GM10248 (cell line): ENCODE data around the gene TEX2.
"Not testable (repeated sequence)": the region's sequence is repeated elsewhere in the genome, so short reads cannot be mapped to it uniquely, and the experiment has no call there.

ENCODE experiments used
- CTCF ChIA-PET: fragments of 300-600 bp; sonication (Branson Sonifier 250); formaldehyde crosslinking; extraction: SDS; loops from one replicate; lab custom pipeline; 2021; ENCODE audit warnings: antibody characterized with exemption; lab: Yijun Ruan, JAX
- POLR2A ChIA-PET: fragments of 350-650 bp; sonication (Branson Sonifier 250); formaldehyde crosslinking; extraction: SDS; loops from one replicate; lab custom pipeline; 2020; ENCODE audit warnings: antibody characterized with exemption; lab: Yijun Ruan, JAX
- DNase-seq: peaks from one replicate; pipeline ENCODE4 v3.0.0; 2012; ENCODE audit errors: extremely low spot score
- TF ChIP-seq, protein P1 (sequence below): IDR thresholded peaks from 2 replicates; pipeline ENCODE4 v1.5.1; 2012; ENCODE audit warnings: mild to moderate bottlenecking, low read depth; ENCODE audit errors: extremely low read depth, missing control alignments, control extremely low read depth

Gene TEX2

DNA sequence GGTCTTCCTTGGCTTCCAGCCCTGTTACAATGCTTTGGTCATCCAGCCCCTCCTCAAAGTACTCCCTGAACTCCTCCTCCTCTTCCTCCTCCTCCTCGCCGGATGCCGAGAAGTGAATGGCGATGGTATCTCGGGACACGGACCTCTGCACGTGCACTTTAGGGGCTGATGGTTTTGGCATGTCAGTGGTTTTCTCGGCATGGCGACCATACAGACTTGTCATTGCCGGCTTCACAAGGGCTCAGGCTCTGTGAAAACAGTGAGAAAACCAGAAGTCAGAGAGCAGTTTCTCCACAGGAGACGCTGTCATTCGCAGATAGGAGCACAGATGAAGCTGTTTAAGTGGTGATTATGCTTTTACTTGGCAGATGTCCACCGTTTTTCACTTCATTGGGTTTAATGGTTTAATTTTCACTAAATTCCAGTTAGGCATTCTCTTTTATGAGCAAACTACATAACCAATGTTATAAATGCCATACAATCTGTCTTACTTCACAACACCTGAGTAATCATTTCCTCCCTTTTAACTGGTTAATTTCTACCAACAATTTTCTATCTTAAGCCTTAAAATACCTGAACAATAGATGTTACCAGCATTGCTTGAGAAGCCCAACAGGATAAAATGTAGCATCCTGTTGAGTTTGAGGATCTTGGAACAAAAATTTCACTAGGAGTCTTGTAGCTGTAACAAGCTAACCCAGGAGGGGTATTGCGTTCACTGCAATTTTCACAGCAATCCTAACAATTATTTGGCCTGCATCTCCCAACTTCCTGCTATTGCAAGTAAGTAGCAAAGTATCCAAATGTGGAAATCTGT is 48.9 kb downstream of the TEX2 start:
- CTCF ChIA-PET, result interaction anchor here (0.8 to 1.3 kb wide), 2 partner anchors 10 to 188 kb away, joined by 3 read pairs; no protein-coding TSS in a partner anchor
- POLR2A ChIA-PET, result no interaction called here
- TF ChIP-seq, protein P1, sequence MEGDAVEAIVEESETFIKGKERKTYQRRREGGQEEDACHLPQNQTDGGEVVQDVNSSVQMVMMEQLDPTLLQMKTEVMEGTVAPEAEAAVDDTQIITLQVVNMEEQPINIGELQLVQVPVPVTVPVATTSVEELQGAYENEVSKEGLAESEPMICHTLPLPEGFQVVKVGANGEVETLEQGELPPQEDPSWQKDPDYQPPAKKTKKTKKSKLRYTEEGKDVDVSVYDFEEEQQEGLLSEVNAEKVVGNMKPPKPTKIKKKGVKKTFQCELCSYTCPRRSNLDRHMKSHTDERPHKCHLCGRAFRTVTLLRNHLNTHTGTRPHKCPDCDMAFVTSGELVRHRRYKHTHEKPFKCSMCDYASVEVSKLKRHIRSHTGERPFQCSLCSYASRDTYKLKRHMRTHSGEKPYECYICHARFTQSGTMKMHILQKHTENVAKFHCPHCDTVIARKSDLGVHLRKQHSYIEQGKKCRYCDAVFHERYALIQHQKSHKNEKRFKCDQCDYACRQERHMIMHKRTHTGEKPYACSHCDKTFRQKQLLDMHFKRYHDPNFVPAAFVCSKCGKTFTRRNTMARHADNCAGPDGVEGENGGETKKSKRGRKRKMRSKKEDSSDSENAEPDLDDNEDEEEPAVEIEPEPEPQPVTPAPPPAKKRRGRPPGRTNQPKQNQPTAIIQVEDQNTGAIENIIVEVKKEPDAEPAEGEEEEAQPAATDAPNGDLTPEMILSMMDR, result no peak
- DNase-seq, result no peak

DNA sequence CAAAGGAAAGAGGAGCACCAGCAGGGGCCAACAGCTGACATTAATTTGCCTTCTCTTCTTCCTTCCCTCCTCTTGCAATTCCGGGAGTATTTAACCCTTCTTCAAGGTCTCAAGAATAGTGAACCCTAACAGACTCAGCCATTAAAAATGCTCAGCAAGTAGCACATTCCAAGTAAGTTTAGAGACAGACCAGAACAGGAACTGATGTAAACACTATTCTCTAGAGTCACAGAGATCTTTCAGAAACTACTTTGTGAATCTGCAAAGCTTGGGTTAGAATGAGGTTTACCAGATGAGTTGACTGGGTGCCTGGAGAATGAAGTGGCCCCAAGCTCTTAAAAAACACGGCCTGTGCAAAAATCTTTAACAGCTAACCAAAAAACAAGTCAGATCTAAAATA is 50.9 kb downstream of the TEX2 start:
- DNase-seq, result no peak
- POLR2A ChIA-PET, result no interaction called here
- CTCF ChIA-PET, result no interaction called here
- TF ChIP-seq, protein P1, result no peak

DNA sequence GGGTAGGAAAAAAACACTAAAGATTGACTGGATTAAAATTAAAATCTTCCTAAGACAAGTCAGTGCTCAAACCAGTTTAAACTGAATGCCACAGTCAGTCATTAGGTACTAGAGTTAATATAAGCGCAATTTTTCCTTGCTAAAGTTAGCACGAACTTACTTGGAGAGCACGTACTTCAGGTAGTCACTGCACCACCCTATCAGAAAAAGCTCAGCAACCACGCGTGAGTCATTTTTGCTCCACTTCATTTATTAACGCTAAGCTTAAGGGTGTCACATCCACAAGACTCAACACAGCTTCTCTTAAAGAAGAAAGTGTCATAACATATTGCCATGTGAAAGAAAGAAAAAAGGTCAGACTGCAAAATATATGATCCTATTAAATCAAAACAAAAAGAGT is 53.1 kb downstream of the TEX2 start:
- ChIA-PET CTCF (interaction anchor here (1.1 to 1.6 kb wide), 2 partner anchors 10 to 13 kb away, joined by 3 read pairs; no protein-coding TSS in a partner anchor), POLR2A (no interaction called here)
- TF ChIP-seq, protein P1, result no peak
- DNase-seq, result no peak

DNA sequence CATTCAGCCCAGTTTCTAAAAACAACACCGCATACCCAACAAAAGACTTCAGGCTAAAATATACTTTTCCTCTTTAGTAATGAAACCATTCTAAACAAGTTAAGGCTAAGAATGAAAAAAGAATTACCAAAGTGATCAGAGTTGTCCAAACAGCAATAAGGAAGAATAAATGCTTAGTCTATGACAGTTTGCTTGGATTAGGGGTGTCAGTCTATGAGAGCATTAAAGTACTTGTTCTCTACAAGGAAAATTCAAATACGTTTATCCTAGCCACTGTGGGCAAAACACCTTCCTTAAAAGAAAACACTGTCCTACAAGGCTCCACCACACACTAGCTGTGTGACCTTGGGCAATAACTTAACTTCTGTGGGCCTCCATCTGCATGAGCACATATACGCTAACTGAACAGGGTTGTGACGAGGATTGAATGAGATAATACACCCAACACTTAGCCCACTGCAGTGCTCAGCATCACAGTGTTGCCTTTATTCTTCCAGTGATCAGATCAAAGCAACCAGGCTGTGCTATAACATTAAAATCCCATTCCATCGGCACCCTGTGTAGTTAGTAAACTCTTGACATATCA is 53.6 kb downstream of the TEX2 start:
- no peak for DNase-seq
- TF ChIP-seq, protein P1, result no peak
- CTCF ChIA-PET, result interaction anchor here (1.1 to 1.6 kb wide), 4 partner anchors 10 to 27 kb away, joined by 3 to 4 read pairs (median 3); no protein-coding TSS in a partner anchor
- POLR2A ChIA-PET, result interaction anchor here (1.3 kb wide), 1 partner anchor 80 kb away, joined by 4 read pairs; the partner anchor contains the start of gene ERN1

DNA sequence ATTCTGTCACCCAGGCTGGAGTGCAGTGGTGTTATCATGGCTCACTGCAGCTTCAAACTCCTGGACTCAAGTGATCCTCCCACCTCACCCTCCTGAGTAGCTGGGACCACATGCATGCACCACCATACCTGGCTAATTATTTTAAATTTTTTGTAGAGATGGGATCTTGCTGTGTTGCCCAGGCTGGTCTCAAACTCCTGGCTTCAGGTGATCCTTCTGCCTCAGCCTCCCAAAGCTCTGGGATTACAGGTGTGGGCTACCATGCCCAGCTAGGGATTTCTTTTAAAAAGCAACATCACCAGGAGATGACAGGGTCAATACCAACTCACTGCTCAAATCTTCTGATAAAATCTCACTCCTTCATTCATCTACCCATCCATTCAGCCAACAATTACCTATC is 54.4 kb downstream of the TEX2 start:
- DNase-seq, result not testable (repeated sequence)
- ChIA-PET POLR2A (interaction anchor here (1.3 to 1.5 kb wide), 2 partner anchors 9 to 79 kb away, joined by 3 to 4 read pairs; partner anchors contain the start of gene ERN1), CTCF (interaction anchor here (0.8 to 3.4 kb wide), 8 partner anchors 9 to 343 kb away, joined by 3 to 11 read pairs (median 3); no protein-coding TSS in a partner anchor)

DNA sequence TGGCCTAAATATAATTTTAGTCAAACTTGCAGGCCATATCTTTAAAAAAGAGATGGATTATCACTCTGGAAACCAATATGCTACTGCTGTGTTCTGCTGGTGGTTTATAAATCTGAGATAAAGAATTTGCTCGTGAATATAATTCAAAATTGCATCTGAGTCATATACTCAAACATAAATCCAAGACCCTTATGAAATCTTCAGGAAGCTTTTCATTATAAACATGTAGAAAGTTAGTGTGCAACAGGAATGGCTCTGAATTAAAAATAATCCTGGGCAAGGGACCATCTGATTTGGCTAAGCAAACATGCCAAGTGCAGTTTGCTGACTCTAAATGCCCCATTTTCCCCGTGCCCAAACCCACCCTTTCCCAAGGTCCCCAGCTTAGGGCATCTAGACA is 57.3 kb downstream of the TEX2 start:
- ChIA-PET CTCF (interaction anchor here (0.8 to 3.4 kb wide), 3 partner anchors 11 to 41 kb away, joined by 3 to 11 read pairs (median 3); no protein-coding TSS in a partner anchor), POLR2A (interaction anchor here (0.6 kb wide), 1 partner anchor 281 kb away, joined by 3 read pairs; no protein-coding TSS in a partner anchor)
- TF ChIP-seq, protein P1, result no peak
- no peak for DNase-seq
